Measurements from ENCODE around the gene MCF2L2.
"Not testable (repeated sequence)": the region's sequence is repeated elsewhere in the genome, so short reads cannot be mapped to it uniquely, and the experiment has no call there.

MCF2L2 gene

GRCh38 chr3:183428447-183429211 is at the start of gene MCF2L2:
MCF2L2 (minus strand) TSS chr3:183428619; CDS start chr3:183427977, 642 bp downstream.
- peak; percentile 80 to 82 for DNase-seq

GRCh38 chr3:183477801-183478456 is 49.5 kb upstream of the MCF2L2 start:
- no peak for DNase-seq

GRCh38 chr3:183475764-183476162 is 47.3 kb upstream of the MCF2L2 start:
- DNase-seq: not testable (repeated sequence)

GRCh38 chr3:183475016-183475763 is 46.8 kb upstream of the MCF2L2 start:
- DNase-seq: no peak

- DNase-seq: no peak
These were observed 45.5 kb upstream of the MCF2L2 start for GRCh38 chr3:183473969-183474368.

GRCh38 chr3:183472155-183472554 is 43.7 kb upstream of the MCF2L2 start:
- DNase-seq: no peak

GRCh38 chr3:183468424-183468823 is 40.0 kb upstream of the MCF2L2 start:
- no peak for DNase-seq

- no peak for DNase-seq
These were observed 38.2 kb upstream of the MCF2L2 start for GRCh38 chr3:183466575-183466974.

- not testable (repeated sequence) for DNase-seq
These were observed 37.3 kb upstream of the MCF2L2 start for GRCh38 chr3:183465710-183466109.

- DNase-seq: no peak
These were observed 36.1 kb upstream of the MCF2L2 start for GRCh38 chr3:183464480-183464879.

- no peak for DNase-seq
These were observed 31.9 kb upstream of the MCF2L2 start for GRCh38 chr3:183460081-183461055.

GRCh38 chr3:183455089-183455488 is 26.7 kb upstream of the MCF2L2 start:
- no peak for DNase-seq

- no peak for DNase-seq
These were observed 25.6 kb upstream of the MCF2L2 start for GRCh38 chr3:183454064-183454463.

- no peak for DNase-seq
These were observed 21.4 kb upstream of the MCF2L2 start for GRCh38 chr3:183449791-183450190.

GRCh38 chr3:183449391-183449790 is 21.0 kb upstream of the MCF2L2 start:
- no peak for DNase-seq

GRCh38 chr3:183448369-183449128 is 20.1 kb upstream of the MCF2L2 start:
- no peak for DNase-seq

- DNase-seq: peak; percentile 76 to 80
These were observed 19.0 kb upstream of the MCF2L2 start for GRCh38 chr3:183447206-183448001.

GRCh38 chr3:183446838-183447205 is 18.4 kb upstream of the MCF2L2 start:
- DNase-seq: no peak

- no peak for DNase-seq
These were observed 16.3 kb upstream of the MCF2L2 start for GRCh38 chr3:183444748-183445147.
